Cortex of kidney (tissue), 1 donor: Measurements from ENCODE around the gene CCL27.
"Not testable (repeated sequence)": the region's sequence is repeated elsewhere in the genome, so short reads cannot be mapped to it uniquely, and the experiment has no call there.

Experiments used
- DNase-seq: peaks from one replicate; lab custom pipeline; 2025; lab: John Stamatoyannopoulos, UW

The CCL27 gene

GRCh38 chr9:34650816-34651215 is 11.6 kb downstream of the CCL27 start:
- no peak for DNase-seq

GRCh38 chr9:34648673-34649072 is 13.8 kb downstream of the CCL27 start:
- DNase-seq, result no peak

GRCh38 chr9:34647651-34648050 is 14.8 kb downstream of the CCL27 start:
- no peak for DNase-seq

- no peak for DNase-seq
Measured at GRCh38 chr9:34647084-34647403, 15.4 kb downstream of the CCL27 start.

- DNase-seq, result peak; percentile 23
Measured at GRCh38 chr9:34646211-34647083, 16.0 kb downstream of the CCL27 start, which contains the start of gene GALT. GALT (plus strand) TSS chr9:34646675; CDS start chr9:34646705, 30 bp downstream.

- no peak for DNase-seq
Measured at GRCh38 chr9:34644766-34645314, 17.6 kb downstream of the CCL27 start.

GRCh38 chr9:34642679-34643078 is 19.8 kb downstream of the CCL27 start:
- DNase-seq, result no peak

GRCh38 chr9:34639322-34639721 is 23.1 kb downstream of the CCL27 start:
- not testable (repeated sequence) for DNase-seq

GRCh38 chr9:34638138-34638445 is 24.4 kb downstream of the CCL27 start:
- DNase-seq, result no peak

GRCh38 chr9:34637356-34638137 is 24.9 kb downstream of the CCL27 start, which contains the start of gene SIGMAR1:
SIGMAR1 (minus strand) TSS chr9:34637787; CDS start chr9:34637697, 90 bp downstream.
- peak; percentile 43 for DNase-seq

- DNase-seq, result no peak
Measured at GRCh38 chr9:34636791-34637355, 25.6 kb downstream of the CCL27 start.

- no peak for DNase-seq
Measured at GRCh38 chr9:34635556-34635955, 26.9 kb downstream of the CCL27 start.

GRCh38 chr9:34634551-34635248 is 27.8 kb downstream of the CCL27 start:
- no peak for DNase-seq

- no peak for DNase-seq
Measured at GRCh38 chr9:34633851-34634550, 28.5 kb downstream of the CCL27 start.

- no peak for DNase-seq
Measured at GRCh38 chr9:34633166-34633565, 29.3 kb downstream of the CCL27 start.

- no peak for DNase-seq
Measured at GRCh38 chr9:34630402-34631154, 31.9 kb downstream of the CCL27 start.

- DNase-seq, result no peak
Measured at GRCh38 chr9:34629491-34629808, 33.0 kb downstream of the CCL27 start.

GRCh38 chr9:34628656-34629490 is 33.6 kb downstream of the CCL27 start, which contains the start of gene ARID3C:
ARID3C (minus strand) TSS chr9:34629066; CDS start chr9:34628014, 1,052 bp downstream.
- DNase-seq, result no peak
